Measurements from ENCODE around the gene CREBL2.

DNA sequence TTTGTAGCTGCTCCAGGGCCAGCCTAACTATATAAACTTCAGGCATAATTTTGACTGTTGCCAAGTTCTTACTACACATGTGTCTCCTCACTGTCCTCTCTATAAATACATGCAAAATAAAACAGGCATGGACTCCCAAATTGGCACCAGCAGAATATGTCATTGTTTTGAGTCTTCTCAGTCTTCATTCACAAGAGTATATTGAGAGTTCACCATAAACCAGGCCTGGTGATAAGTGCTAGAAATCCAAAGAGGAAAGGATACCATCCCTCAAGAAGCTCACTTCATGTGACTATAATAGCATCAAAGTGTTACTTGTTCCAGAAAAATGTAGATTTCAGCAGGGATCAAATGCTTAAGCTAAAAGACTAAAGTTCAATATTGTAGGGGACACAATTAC, 70.6 kb downstream of the CREBL2 start:
- TF ChIP-seq POLR2AphosphoS5 (IDR thresholded peaks at IDR 0.05; ENCODE audit: low read depth, low read length) (no peak), TAF1 (IDR thresholded peaks at IDR 0.05; ENCODE audit: low read depth, low read length) (no peak), POLR2A (IDR thresholded peaks at IDR 0.05; ENCODE audit: low read depth, low read length) (no peak), POU2F2 (IDR thresholded peaks at IDR 0.05; ENCODE audit: low read depth, low read length) (no peak), SPI1 (IDR thresholded peaks at IDR 0.05; ENCODE audit: low read depth, low read length) (no peak)
